NOMO-1 treated with DMSO at 0.1 percent for 48 hours (cell line): ENCODE results near the gene FKBP10.
"Not testable (repeated sequence)": the region's sequence is repeated elsewhere in the genome, so short reads cannot be mapped to it uniquely, and the experiment has no call there.

ENCODE experiments used
- DNase-seq: peaks from one replicate; lab custom pipeline; 2025; ENCODE audit not compliant: unreplicated experiment; lab: John Stamatoyannopoulos, UW

Gene FKBP10

GRCh38 chr17:41836550-41837196 lies 23.9 kb downstream of the FKBP10 start:
- DNase-seq, result no peak

DNA sequence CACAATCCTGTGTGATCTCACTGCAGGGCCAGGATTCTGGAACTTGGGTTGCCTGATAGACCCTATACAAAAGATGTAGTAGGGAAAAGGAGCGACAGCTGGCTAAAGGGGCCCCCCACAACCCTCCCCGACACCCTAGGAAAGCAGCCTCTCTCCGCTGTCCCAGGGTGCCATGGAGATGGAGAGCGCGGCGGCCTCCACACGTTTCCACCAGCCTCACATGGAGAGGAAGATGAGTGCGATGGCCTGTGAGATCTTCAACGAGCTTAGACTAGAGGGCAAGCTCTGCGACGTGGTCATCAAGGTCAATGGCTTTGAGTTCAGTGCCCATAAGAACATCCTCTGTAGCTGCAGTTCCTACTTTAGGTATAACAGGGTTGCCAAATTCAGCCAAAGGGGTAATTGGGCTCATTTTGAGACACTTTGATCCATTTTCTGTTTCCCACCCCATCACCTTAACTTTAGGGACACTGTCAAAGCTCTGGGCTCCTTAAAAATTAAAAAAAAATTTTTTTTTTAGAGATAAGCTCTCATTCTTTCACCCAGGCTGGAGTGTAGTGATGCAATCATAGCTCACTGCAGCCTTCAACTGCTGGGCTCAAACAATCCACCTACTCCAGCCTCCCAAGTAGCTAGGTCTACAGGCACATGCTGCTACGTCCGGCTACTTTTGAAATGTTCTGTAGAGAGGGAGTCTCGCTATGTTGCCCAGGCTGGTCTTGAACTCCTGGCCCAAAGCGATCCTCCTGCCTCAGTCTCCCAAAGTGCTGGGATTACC lies 25.1 kb downstream of the FKBP10 start, which contains the start of gene KLHL10:
KLHL10 (plus strand) TSS at position 65 of the 778 bp plus-strand sequence; CDS start at position 173, 108 bp downstream.
- DNase-seq, result no peak

DNA sequence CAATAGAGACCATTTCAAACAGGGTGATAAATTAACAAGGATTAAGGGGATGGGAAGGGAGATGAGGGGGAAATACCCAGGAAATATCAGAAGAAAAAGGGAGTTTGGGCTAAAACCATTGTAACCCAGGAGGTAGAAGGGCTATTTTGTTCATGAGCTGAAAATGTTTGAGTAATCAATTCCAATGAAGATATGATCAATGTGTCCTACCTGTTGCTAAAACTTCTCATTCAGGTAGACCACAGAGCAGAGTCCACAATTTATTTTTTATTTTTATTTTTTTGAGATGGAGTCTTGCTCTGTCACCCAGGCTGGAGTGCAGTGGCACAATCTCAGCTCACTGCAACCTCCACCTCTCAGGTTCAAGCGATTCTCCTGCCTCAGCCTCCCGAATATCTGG lies 26.6 kb downstream of the FKBP10 start:
- not testable (repeated sequence) for DNase-seq

- not testable (repeated sequence) for DNase-seq
These were observed 28.0 kb downstream of the FKBP10 start for GRCh38 chr17:41840781-41841180.

DNA sequence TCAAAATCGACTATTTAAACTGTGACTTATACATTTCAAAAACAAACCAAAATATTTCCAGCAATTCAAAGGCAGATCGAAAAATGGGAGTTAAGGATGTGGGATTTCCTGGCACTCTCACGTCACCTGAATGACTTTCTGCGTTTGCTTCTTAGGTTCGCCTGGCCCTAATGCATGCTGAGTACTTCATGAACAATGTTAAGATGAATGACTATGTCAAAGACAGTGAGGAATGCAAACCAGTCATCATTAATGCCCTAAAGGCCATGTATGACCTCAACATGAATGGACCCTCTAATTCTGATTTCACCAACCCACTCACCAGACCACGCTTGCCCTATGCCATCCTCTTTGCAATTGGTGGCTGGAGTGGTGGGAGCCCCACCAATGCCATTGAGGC lies 32.2 kb downstream of the FKBP10 start:
- no peak for DNase-seq

DNA sequence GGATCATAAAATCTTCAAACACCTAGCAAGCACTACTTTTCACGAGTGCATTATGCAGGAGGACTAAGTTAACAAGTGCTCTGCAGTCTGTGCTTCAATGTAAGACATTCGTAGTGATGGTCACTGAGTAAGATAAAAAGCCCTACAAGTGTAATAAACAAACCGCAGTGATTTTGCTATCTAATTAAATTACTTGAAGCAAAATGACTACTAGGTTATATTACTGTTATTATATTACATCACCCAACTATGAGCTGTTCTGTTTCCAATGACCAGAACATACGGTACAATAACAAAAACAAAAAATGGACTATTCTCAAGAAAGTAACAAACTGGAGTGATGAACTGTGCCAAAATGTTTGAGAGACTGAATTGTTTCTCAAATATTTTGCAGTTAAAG lies 36.0 kb downstream of the FKBP10 start:
- DNase-seq, result no peak

DNA sequence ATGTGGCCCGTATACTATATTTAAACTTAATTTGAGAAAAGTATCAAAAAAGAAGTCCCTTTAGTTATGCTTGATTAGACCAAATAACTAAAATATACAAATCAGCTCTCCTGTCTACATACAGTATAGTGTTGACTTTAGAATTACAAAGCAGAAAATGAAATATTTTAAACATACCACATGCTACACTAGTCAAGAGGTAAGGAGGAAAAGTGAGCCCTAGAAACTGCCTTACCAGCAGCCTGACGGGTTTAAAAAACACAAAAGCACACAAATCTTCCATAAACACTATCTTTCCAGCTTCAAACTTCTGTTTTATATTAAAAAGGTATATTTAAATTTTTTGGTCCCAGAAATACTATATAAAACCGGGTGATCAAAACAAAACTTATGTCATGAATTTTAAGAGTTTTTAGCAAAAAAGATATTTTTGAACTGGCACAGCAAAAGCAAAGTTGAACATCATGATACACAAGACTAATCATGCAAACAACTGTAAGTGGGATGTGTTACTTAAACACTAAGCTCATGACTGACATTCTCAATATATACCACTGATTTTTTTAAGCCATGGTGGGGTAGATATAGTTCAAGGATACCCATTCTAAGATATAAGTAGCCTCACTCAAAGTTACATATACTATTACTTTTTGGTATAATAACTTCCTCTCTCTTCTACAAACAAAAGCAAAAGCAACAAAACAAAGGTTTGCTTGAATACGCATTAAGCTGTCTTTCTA lies 36.6 kb downstream of the FKBP10 start:
- DNase-seq, result no peak

GRCh38 chr17:41851382-41851781 lies 38.6 kb downstream of the FKBP10 start:
- not testable (repeated sequence) for DNase-seq

- no peak for DNase-seq
These were observed 47.6 kb downstream of the FKBP10 start for GRCh38 chr17:41860254-41860931.

- DNase-seq, result no peak
These were observed 50.5 kb downstream of the FKBP10 start for GRCh38 chr17:41863074-41863848.

DNA sequence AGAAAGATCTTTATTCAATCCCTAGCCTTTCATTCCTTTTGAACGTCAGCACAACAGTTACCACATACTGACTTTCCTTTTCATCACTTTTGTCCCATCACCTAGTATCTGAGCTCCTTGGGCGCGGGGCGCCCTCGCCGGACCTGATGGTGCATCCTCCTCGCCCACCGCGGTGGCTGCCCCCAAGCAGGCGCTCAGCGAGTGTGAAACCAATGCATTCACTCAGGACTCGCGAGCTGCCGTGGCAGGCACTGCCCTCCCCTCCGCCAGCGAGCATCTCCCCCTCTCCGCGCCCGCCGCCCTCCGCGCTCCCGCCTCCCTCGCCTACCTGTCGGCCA lies 51.7 kb downstream of the FKBP10 start:
- no peak for DNase-seq

DNA sequence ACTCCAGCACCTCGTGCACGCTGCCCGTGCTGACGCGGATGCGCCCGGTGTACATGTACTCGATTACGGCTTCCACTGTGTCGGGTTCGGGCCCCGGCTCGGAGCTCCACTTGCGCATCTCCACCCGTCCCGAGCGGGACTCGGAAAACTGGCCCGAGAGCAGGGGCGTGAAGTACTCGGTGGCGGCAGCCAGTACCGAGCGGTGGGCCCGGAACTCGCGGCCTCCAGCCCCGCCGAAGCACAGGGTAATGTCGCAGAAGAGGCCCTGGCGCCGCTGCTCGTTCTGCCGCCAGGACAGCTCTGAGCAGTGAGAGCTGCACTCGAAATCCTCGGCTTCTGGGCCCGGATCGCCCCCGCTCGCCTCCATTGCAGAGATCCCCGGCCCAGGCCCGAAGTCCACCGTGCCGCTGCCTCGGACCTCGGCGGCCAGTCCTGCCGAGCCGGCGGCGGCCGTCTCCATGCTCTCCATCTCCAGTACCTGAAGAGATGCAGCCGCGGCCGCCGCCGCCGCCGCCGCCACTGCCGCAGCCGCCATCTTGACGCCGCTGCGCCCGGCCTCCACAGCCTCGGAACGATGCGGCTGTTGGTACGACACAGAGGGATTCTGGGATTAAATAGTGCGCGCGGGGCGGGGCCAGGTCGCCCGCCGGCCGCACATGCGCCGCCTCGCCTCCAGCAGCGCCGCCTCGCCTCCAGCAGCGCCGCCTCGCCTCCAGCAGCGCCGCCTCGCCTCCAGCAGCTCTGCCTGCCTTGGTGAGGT lies 52.2 kb downstream of the FKBP10 start, which contains the start of gene KLHL11:
KLHL11 (minus strand) TSS at position 588 of the 760 bp plus-strand sequence; CDS start at position 535, 53 bp downstream.
- DNase-seq, result peak; percentile 85

DNA sequence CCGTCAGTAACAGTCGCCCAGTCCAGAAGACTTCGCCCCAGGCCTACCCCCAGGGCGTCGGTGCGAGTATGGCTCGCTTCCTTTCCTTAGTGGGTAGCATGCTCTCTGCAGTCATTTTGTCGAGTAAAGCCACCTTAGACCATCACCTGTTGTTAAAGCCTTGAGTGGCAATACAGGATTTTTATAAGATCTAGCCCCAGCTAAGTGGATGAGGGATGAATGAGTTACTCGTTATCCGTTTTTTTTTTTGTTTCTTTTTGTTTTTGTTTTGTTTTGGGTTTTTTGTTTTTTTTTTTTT lies 52.7 kb downstream of the FKBP10 start:
- DNase-seq, result no peak

DNA sequence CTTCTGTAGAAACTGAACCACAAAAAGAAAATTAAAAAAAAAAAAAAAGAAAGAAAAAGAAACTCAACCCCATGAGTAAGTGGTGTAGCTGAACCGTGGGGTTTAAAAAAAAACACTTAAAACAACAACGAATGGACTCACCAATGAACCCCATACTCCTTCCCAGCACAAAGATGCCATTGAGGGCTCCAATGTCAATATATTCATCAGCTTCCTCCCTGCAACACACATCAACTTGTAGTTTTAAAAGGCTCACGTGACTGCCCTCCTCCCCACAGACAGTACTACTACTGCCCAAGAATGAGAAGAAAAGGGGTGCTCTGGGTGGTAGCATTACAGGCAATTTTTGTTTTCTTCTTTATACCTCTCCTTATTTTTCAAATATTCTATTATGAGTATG lies 55.8 kb downstream of the FKBP10 start:
- no peak for DNase-seq

DNA sequence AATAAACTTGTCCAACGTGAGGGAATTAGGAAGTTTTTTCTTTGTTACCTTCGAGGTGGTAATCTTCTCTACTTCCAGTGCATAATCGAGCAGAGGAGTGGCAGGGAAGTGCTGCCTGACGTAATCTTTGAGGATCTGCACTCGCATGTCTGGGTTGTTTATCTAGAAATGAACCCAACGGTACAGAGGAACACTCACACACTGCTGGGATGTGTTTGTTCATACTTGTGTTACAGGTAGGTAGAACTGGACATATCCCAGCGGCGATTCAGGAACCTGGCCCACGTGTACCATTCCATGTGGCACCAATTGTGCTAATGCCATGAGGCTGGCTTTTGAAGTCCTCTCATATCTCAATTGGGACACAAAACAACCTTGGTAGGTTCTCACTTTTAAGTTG lies 56.6 kb downstream of the FKBP10 start:
- DNase-seq, result no peak

DNA sequence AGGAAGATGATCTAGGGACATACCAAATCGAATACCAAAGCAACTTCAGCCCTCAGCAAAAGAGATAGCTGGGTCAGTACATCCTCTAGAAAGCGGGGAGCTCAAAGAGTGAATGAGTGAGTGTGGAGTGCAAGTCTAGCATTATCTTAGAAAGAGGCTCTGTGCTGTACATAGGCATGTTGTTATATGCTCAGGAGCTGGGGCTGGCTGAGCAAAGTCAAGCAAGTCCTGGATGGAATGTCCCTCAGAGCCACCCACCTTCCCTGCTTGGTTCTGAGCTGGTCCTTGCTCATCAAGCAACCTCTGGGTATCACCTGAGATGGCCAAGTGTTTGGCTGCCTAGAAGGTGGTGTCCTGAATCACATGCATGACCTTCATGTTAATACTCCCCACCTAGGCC lies 57.3 kb downstream of the FKBP10 start:
- DNase-seq, result no peak

DNA sequence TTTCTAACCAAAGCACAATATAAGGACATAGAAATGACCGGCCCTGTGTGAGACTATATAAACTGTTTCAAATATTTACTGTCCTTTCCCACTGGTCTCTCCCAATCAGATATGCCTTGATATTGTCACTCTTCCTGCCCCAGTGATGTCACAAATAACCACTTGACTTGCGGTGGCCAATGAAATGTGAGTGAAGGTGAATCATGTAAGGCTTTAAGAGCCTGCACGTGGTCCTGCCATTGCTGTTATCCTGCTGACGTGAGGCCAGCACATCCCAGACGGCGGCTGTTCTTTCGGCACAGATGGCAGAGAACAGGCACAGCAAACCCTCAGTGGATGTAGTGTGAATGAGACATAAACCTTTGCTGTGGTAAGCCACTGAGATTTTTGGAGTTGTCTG lies 57.8 kb downstream of the FKBP10 start:
- no peak for DNase-seq

- no peak for DNase-seq
These were observed 59.0 kb downstream of the FKBP10 start for GRCh38 chr17:41871789-41872188.
